Liver (tissue), 9 donors: ENCODE measurements around the gene GRB2. TPM values are rescaled to one million over a fixed set of nuclear protein-coding genes. Genes with fewer than 3 reads are reported as not detected.

Source experiments
- DNase-seq: peaks from one replicate; pipeline ENCODE4 v3.0.0-alpha.2; 2017; ENCODE audit warnings: low spot score
- H3K27ac ChIP-seq, 2 donors: one replicate each; pipeline ENCODE4 v1.7.0; 2013; ENCODE audit warnings: inconsistent platforms in 2 of 2, low read length in 2 of 2, control low read depth in 1 of 2, low read depth in 1 of 2, mild to moderate bottlenecking in 1 of 2
- H3K27me3 ChIP-seq, 4 donors: one replicate each; pipeline versions ENCODE4 v1.6.1 to v1.7.0; 2013; ENCODE audit warnings: low read length in 3 of 4, inconsistent platforms in 1 of 4, mild to moderate bottlenecking in 1 of 4, moderate library complexity in 1 of 4; ENCODE audit not compliant: control insufficient read depth in 4 of 4, insufficient read depth in 4 of 4
- H3K36me3 ChIP-seq, 4 donors: one replicate each; pipeline versions ENCODE4 v1.6.1 to v1.7.0; 2013; ENCODE audit warnings: low read length in 3 of 4, mild to moderate bottlenecking in 3 of 4, low read depth in 1 of 4, moderate library complexity in 1 of 4; ENCODE audit not compliant: control insufficient read depth in 4 of 4, insufficient read depth in 3 of 4
- H3K4me1 ChIP-seq, 4 donors: one replicate each; pipeline versions ENCODE4 v1.6.1 to v1.7.0; 2013; ENCODE audit warnings: low read length in 3 of 4, mild to moderate bottlenecking in 3 of 4, moderate library complexity in 1 of 4; ENCODE audit not compliant: control insufficient read depth in 4 of 4, insufficient read depth in 4 of 4
- H3K4me3 ChIP-seq, 3 donors: one replicate each; pipeline versions ENCODE4 v1.6.1 to v1.7.0; 2013; ENCODE audit warnings: low read length in 3 of 3, control low read depth in 1 of 3, low read depth in 1 of 3, mild to moderate bottlenecking in 1 of 3
- H3K9ac ChIP-seq, 2 donors: one replicate each; pipeline ENCODE4 v1.7.0; 2013; ENCODE audit warnings: low read length in 2 of 2, mild to moderate bottlenecking in 2 of 2, moderate library complexity in 2 of 2, control low read depth in 1 of 2, low read depth in 1 of 2
- H3K9me3 ChIP-seq, 4 donors: one replicate each; pipeline versions ENCODE4 v1.6.1 to v1.7.0; 2013; ENCODE audit warnings: low read length in 3 of 4; ENCODE audit not compliant: control insufficient read depth in 4 of 4
- CTCF ChIP-seq: fragments of 150-350 bp; IDR thresholded peaks from 2 replicates; pipeline ENCODE4 v1.5.1; 2017; ENCODE audit warnings: improper control_type of control experiment, low read depth, low read length; ENCODE audit not compliant: missing input control
- EGR1 ChIP-seq, 2 donors: IDR thresholded peaks; 2 replicates each; pipeline ENCODE4 v1.6.1; 2016 to 2018; ENCODE audit warnings: antibody characterized with exemption in 2 of 2, low read depth in 2 of 2
- FOXA1 ChIP-seq: IDR thresholded peaks from 2 replicates; pipeline ENCODE4 v1.6.1; 2016; ENCODE audit warnings: antibody characterized with exemption
- FOXA2 ChIP-seq: IDR thresholded peaks from 2 replicates; pipeline ENCODE4 v1.6.1; 2016; ENCODE audit warnings: antibody characterized with exemption
- GABPA ChIP-seq, 2 donors: IDR thresholded peaks in 1 of 2; conservative IDR thresholded peaks in 1 of 2; 2 replicates each; pipeline ENCODE4 v1.6.1; 2016; ENCODE audit warnings: antibody characterized with exemption in 2 of 2, mild to moderate bottlenecking in 1 of 2, moderate library complexity in 1 of 2
- HNF4A ChIP-seq, 2 donors: conservative IDR thresholded peaks; 2 replicates each; pipeline ENCODE4 v1.6.1; 2016; ENCODE audit warnings: antibody characterized with exemption in 2 of 2, mild to moderate bottlenecking in 2 of 2
- HNF4G ChIP-seq: IDR thresholded peaks from 2 replicates; pipeline ENCODE4 v1.6.1; 2016; ENCODE audit warnings: antibody characterized with exemption
- NR2F2 ChIP-seq: IDR thresholded peaks from 2 replicates; pipeline ENCODE4 v1.6.1; 2016; ENCODE audit warnings: antibody characterized with exemption
- RAD21 ChIP-seq, 2 donors: IDR thresholded peaks; 2 replicates each; pipeline ENCODE4 v1.6.1; 2016; ENCODE audit warnings: antibody characterized with exemption in 2 of 2, mild to moderate bottlenecking in 2 of 2
- REST ChIP-seq: IDR thresholded peaks from 2 replicates; pipeline ENCODE4 v1.6.1; 2016; ENCODE audit warnings: antibody characterized with exemption, mild to moderate bottlenecking
- RXRA ChIP-seq, 2 donors: IDR thresholded peaks; 2 replicates each; pipeline ENCODE4 v1.6.1; 2017 to 2018; ENCODE audit warnings: antibody characterized with exemption in 2 of 2, mild to moderate bottlenecking in 1 of 2
- SP1 ChIP-seq: IDR thresholded peaks from 2 replicates; pipeline ENCODE4 v1.6.1; 2018; ENCODE audit warnings: antibody characterized with exemption, mild to moderate bottlenecking
- TAF1 ChIP-seq: conservative IDR thresholded peaks from 2 replicates; pipeline ENCODE4 v1.6.1; 2016; ENCODE audit warnings: antibody characterized with exemption, mild to moderate bottlenecking
- YY1 ChIP-seq: IDR thresholded peaks from 2 replicates; pipeline ENCODE4 v1.6.1; 2016; ENCODE audit warnings: antibody characterized with exemption, mild to moderate bottlenecking
- WGBS: extraction: QIAGEN DNeasy Blood & Tissue Kit; methylation state at CpG from one replicate; pipeline ENCODE4 v1.1.7; 2013; 5-methylcytosine and 5-hydroxymethylcytosine counted together
- polyA plus RNA-seq, 2 donors: library from polyadenylated mRNA; stranded (reverse) in 1 of 2; unstranded in 1 of 2; fragments of 200-250 nt in 1 of 2; fragments of >200 nt in 1 of 2; fragmentation: Nextera tagmentation in 1 of 2; extraction: Ambion mirVana in 1 of 2; gene quantifications; one replicate each; pipeline versions ENCODE4 v1.2.1 to v1.2.3, GENCODE V29; 2013 to 2015
- total RNA-seq, 2 donors: library from RNA; depleted of rRNA; stranded (reverse); fragments of >200 nt; gene quantifications; one replicate each; pipeline ENCODE4 v1.2.3, GENCODE V29; 2014
- TF ChIP-seq, protein P1 (sequence below): IDR thresholded peaks from 2 replicates; pipeline ENCODE4 v1.6.1; 2016; ENCODE audit warnings: antibody characterized with exemption
- TF ChIP-seq, protein P2 (sequence below): IDR thresholded peaks from 2 replicates; pipeline ENCODE4 v1.6.1; 2016; ENCODE audit warnings: antibody characterized with exemption
- TF ChIP-seq, protein P3 (sequence below): IDR thresholded peaks from 2 replicates; pipeline ENCODE4 v1.6.1; 2016; ENCODE audit warnings: antibody characterized with exemption
- donor health status: healthy.
- donor health status: healthy.
- donor health status: healthy.
- donor health status: healthy.
- donor health status: healthy.

The GRB2 gene
- total and polyA plus RNA-seq, 4 donors: 36.0 to 91.8 (median 49.6) TPM

GRCh38 chr17:75367312-75367711, 38.2 kb downstream of the GRB2 start:
- no peak for DNase-seq
- H3K27me3 ChIP-seq: no peaks in the 10 kb centered on the region
- no peak overlapping the region for H3K27ac ChIP-seq
- TF ChIP-seq RAD21 (IDR thresholded peaks at IDR 0.05) (no peak), FOXA2 (no peak), HNF4A (conservative IDR thresholded peaks at IDR 0.05) (no peak), REST (no peak), SP1 (no peak), EGR1 (IDR thresholded peaks at IDR 0.05; ENCODE audit: low read depth in 2 of 2) (no peak), HNF4G (no peak), YY1 (no peak), FOXA1 (no peak), NR2F2 (no peak), RXRA (IDR thresholded peaks at IDR 0.05) (no peak), TAF1 (no peak), GABPA (IDR thresholded peaks at IDR 0.05 in 1 of 2, conservative IDR thresholded peaks at IDR 0.05 in 1 of 2) (no peak)
- TF ChIP-seq, protein P1, sequence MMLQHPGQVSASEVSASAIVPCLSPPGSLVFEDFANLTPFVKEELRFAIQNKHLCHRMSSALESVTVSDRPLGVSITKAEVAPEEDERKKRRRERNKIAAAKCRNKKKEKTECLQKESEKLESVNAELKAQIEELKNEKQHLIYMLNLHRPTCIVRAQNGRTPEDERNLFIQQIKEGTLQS: no peak
- TF ChIP-seq, protein P2, sequence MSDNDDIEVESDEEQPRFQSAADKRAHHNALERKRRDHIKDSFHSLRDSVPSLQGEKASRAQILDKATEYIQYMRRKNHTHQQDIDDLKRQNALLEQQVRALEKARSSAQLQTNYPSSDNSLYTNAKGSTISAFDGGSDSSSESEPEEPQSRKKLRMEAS: no peak
- TF ChIP-seq, protein P3, sequence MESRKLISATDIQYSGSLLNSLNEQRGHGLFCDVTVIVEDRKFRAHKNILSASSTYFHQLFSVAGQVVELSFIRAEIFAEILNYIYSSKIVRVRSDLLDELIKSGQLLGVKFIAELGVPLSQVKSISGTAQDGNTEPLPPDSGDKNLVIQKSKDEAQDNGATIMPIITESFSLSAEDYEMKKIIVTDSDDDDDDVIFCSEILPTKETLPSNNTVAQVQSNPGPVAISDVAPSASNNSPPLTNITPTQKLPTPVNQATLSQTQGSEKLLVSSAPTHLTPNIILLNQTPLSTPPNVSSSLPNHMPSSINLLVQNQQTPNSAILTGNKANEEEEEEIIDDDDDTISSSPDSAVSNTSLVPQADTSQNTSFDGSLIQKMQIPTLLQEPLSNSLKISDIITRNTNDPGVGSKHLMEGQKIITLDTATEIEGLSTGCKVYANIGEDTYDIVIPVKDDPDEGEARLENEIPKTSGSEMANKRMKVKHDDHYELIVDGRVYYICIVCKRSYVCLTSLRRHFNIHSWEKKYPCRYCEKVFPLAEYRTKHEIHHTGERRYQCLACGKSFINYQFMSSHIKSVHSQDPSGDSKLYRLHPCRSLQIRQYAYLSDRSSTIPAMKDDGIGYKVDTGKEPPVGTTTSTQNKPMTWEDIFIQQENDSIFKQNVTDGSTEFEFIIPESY: no peak
- no peaks in the 10 kb centered on the region for H3K9me3 ChIP-seq
- H3K36me3 ChIP-seq: no peaks in the 10 kb centered on the region
- H3K4me3 ChIP-seq: no peak overlapping the region
- no peak overlapping the region for H3K9ac ChIP-seq
- 94% methylated on average over 1 of the region's 1 CpG for WGBS
- H3K4me1 ChIP-seq: peaks cover 10 to 18% (median 12%) of the 10 kb centered on the region in 4 donors

DNA sequence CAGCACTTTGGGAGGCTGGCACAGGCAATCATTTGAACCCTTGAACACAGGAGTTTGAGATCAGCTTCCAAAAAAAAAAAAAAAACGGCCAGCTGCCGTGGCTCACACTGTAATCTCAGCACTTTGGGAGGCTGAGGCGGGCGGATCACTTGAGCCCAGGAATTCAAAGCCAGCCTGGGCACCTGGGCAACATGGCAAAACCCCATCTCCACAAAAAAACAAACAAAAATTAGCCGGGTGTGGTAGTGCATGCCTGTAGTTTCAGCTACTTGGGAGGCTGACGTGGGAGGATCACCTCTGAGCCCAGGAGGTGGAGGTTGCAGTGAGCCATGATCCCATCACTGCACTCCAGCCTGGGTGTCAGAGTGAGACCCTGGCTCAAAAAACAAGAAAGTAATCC, 39.0 kb downstream of the GRB2 start:
- no peak for DNase-seq
- Histone ChIP-seq H3K27ac (no peak overlapping the region), H3K4me3 (no peak overlapping the region), H3K36me3 (no peaks in the 10 kb centered on the region), H3K27me3 (no peaks in the 10 kb centered on the region), H3K9ac (no peak overlapping the region), H3K4me1 (peaks cover 9 to 14% (median 12%) of the 10 kb centered on the region in 4 donors), H3K9me3 (no peaks in the 10 kb centered on the region)
- TF ChIP-seq RXRA (IDR thresholded peaks at IDR 0.05) (no peak), SP1 (no peak), RAD21 (IDR thresholded peaks at IDR 0.05) (no peak), FOXA1 (no peak), CTCF (no peak), YY1 (no peak), EGR1 (IDR thresholded peaks at IDR 0.05; ENCODE audit: low read depth in 2 of 2) (no peak), NR2F2 (no peak), REST (no peak), TAF1 (no peak)
- TF ChIP-seq, protein P2: no peak
- TF ChIP-seq, protein P1: no peak
- WGBS: 68% methylated on average over 6 of the region's 6 CpGs
